Common myeloid progenitor, CD34-positive (primary cell): ENCODE data around the gene GRIK1.

Source experiments
- CTCF ChIA-PET: fragments of 350-600 bp; sonication (Branson Sonifier 250); formaldehyde crosslinking; loops from one replicate; lab custom pipeline; 2021; ENCODE audit warnings: antibody characterized with exemption; lab: Charles Lee
- POLR2A ChIA-PET: fragments of 350-600 bp; sonication (Branson Sonifier 250); formaldehyde crosslinking; loops from one replicate; lab custom pipeline; 2021; ENCODE audit warnings: antibody characterized with exemption; lab: Charles Lee
- DNase-seq, 3 donors: peaks; one replicate each; pipeline versions ENCODE4 v3.0.0 to v3.0.0-alpha.2; 2013
- H3K27ac ChIP-seq, 2 experiments: 1 replicate in 1 of 2; 2 replicates in 1 of 2; pipeline ENCODE4 v1.7.0; 2013; ENCODE audit warnings: inconsistent platforms in 2 of 2, low read length in 2 of 2, mild to moderate bottlenecking in 2 of 2, low read depth in 1 of 2, moderate library complexity in 1 of 2; ENCODE audit not compliant: severe bottlenecking in 2 of 2, insufficient read depth in 1 of 2, poor library complexity in 1 of 2
- H3K27me3 ChIP-seq, 5 experiments: replicated peaks in 2 of 5; 1 replicate in 3 of 5; 2 replicates in 2 of 5; pipeline versions ENCODE4 v1.6.1 to v1.7.0; 2013; ENCODE audit warnings: low read length in 4 of 5, mild to moderate bottlenecking in 2 of 5, moderate library complexity in 2 of 5, inconsistent platforms in 1 of 5; ENCODE audit not compliant: insufficient read depth in 5 of 5, control insufficient read depth in 4 of 5
- H3K36me3 ChIP-seq, 4 experiments: 1 replicate in 2 of 4; 2 replicates in 2 of 4; pipeline versions ENCODE4 v1.6.1 to v1.7.0; 2013; ENCODE audit warnings: low read length in 3 of 4, control low read depth in 1 of 4, mild to moderate bottlenecking in 1 of 4; ENCODE audit not compliant: control insufficient read depth in 4 of 4, insufficient read depth in 4 of 4
- H3K4me1 ChIP-seq, 4 experiments: 1 replicate in 3 of 4; 2 replicates in 1 of 4; pipeline versions ENCODE4 v1.6.1 to v1.7.1; 2013; ENCODE audit warnings: low read length in 3 of 4, mild to moderate bottlenecking in 3 of 4, control low read depth in 1 of 4, inconsistent platforms in 1 of 4, moderate library complexity in 1 of 4; ENCODE audit not compliant: control insufficient read depth in 4 of 4, insufficient read depth in 4 of 4; ENCODE audit errors: control extremely low read depth in 1 of 4
- H3K4me3 ChIP-seq, 7 experiments: 1 replicate in 4 of 7; 2 replicates in 3 of 7; pipeline versions ENCODE4 v1.5.1 to v1.7.0; 2013; ENCODE audit warnings: mild to moderate bottlenecking in 7 of 7, low read length in 6 of 7, moderate library complexity in 6 of 7, inconsistent platforms in 2 of 7, low read depth in 2 of 7, control low read depth in 1 of 7; ENCODE audit not compliant: insufficient read depth in 4 of 7, control insufficient read depth in 1 of 7; ENCODE audit errors: extremely low read depth in 1 of 7
- H3K9me3 ChIP-seq, 5 experiments: 1 replicate in 4 of 5; 2 replicates in 1 of 5; pipeline versions ENCODE4 v1.6.1 to v1.7.1; 2013; ENCODE audit warnings: low read length in 4 of 5, mild to moderate bottlenecking in 2 of 5, inconsistent platforms in 1 of 5, low read depth in 1 of 5, moderate library complexity in 1 of 5; ENCODE audit not compliant: control insufficient read depth in 4 of 5, insufficient read depth in 2 of 5; ENCODE audit errors: control extremely low read depth in 1 of 5
- whole genome bisulfite sequencing: methylation state at CpG from one replicate; pipeline ENCODE4 v1.1.5; 2013; ENCODE audit not compliant: insufficient coverage; 5-methylcytosine and 5-hydroxymethylcytosine counted together

GRIK1 gene

DNA sequence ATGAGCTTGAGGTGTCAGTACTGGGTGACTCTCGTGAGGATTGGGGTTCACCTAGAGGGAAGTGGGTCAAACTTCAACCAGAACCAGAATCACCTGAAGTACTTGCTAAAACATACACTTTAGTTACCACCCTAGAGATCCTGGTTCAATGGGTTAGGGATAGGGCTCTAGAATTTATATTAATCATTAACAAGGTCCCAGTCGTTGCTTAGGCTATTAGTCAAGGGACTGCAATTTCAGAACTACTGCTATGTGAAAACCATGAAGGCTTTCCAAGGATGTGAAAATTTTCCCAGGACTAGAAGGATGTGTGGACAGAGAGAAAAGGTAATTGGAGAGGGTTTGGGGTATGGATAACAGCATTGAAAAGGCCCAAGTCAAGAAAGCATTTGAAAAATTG is 162.6 kb downstream of the GRIK1 start:
- Histone ChIP-seq H3K4me1 (no peaks in the 10 kb centered on the region), H3K9me3 (no peaks in the 10 kb centered on the region), H3K27me3 (peaks cover 0 to 2% (median 0%) of the 10 kb centered on the region in 5 experiments), H3K36me3 (no peaks in the 10 kb centered on the region), H3K27ac (no peak overlapping the region), H3K4me3 (no peak overlapping the region)
- DNase-seq, result no peak
- ChIA-PET POLR2A (no interaction called here), CTCF (no interaction called here)
- WGBS, result no CpG with 5 or more reads among the region's 2 CpGs

GRCh38 chr21:29775462-29775861 is 164.3 kb downstream of the GRIK1 start:
- CTCF ChIA-PET, result interaction anchor here (0.6 kb wide), 1 partner anchor 55 kb away, joined by 3 read pairs; no protein-coding TSS in a partner anchor
- no peaks in the 10 kb centered on the region for H3K4me1 ChIP-seq
- no CpG with 5 or more reads among the region's 1 CpG for WGBS
- H3K36me3 ChIP-seq, result no peaks in the 10 kb centered on the region
- peak in 2 of 3 donors; percentile 3 to 4 for DNase-seq
- no peaks in the 10 kb centered on the region for H3K9me3 ChIP-seq
- POLR2A ChIA-PET, result no interaction called here
- peaks cover 0 to 2% (median 0%) of the 10 kb centered on the region in 5 experiments for H3K27me3 ChIP-seq
- H3K4me3 ChIP-seq, result no peak overlapping the region
- H3K27ac ChIP-seq, result no peak overlapping the region

GRCh38 chr21:29771491-29772066 is 168.2 kb downstream of the GRIK1 start:
- POLR2A ChIA-PET, result no interaction called here
- H3K4me1 ChIP-seq, result no peaks in the 10 kb centered on the region
- no peaks in the 10 kb centered on the region for H3K36me3 ChIP-seq
- CTCF ChIA-PET, result no interaction called here
- H3K9me3 ChIP-seq, result no peaks in the 10 kb centered on the region
- DNase-seq, result no peak
- peaks cover 0 to 2% (median 0%) of the 10 kb centered on the region in 5 experiments for H3K27me3 ChIP-seq
- H3K4me3 ChIP-seq, result no peak overlapping the region
- WGBS, result 100% methylated on average over 3 of the region's 4 CpGs
- H3K27ac ChIP-seq, result no peak overlapping the region

GRCh38 chr21:29763674-29764073 is 176.1 kb downstream of the GRIK1 start:
- WGBS, result 100% methylated on average over 3 of the region's 4 CpGs
- POLR2A ChIA-PET, result no interaction called here
- no peaks in the 10 kb centered on the region for H3K9me3 ChIP-seq
- H3K36me3 ChIP-seq, result no peaks in the 10 kb centered on the region
- H3K4me3 ChIP-seq, result no peak overlapping the region
- H3K27ac ChIP-seq, result no peak overlapping the region
- no peak for DNase-seq
- CTCF ChIA-PET, result interaction anchor here (1.1 kb wide), 1 partner anchor 265 kb away, joined by 3 read pairs; no protein-coding TSS in a partner anchor
- peaks cover 0 to 3% (median 0%) of the 10 kb centered on the region in 5 experiments for H3K27me3 ChIP-seq
- H3K4me1 ChIP-seq, result no peaks in the 10 kb centered on the region

DNA sequence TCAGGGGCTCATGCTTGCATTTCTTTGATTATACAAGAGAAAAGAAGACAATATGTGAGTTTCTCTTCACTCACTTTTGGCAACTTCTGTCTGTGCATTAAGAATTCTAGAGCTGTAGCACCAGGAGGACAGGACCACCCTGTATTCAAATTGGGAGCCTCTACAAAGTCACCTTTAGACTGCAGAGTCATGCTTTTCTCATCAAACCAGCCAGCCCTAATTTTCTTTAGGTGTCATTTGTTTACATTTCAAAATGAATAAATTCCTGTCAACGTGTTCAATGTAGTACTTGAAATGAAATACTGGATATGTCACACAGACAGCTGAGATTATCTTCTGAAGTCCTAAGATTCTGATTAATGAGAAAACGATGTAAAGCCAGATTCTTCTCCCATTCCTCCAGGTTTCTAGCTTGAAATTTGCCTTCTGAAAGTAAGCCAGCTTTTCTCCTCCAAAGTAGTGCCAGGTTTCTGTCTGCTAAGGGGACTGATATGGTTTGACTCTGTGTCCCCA is 177.2 kb downstream of the GRIK1 start:
- DNase-seq, result no peak
- Histone ChIP-seq H3K27ac (no peak overlapping the region), H3K4me3 (no peak overlapping the region), H3K36me3 (no peaks in the 10 kb centered on the region), H3K4me1 (no peaks in the 10 kb centered on the region), H3K27me3 (peaks cover 0 to 3% (median 0%) of the 10 kb centered on the region in 5 experiments), H3K9me3 (no peaks in the 10 kb centered on the region)
- POLR2A ChIA-PET, result no interaction called here
- no CpG with 5 or more reads among the region's 2 CpGs for WGBS
- CTCF ChIA-PET, result interaction anchor here (1.1 kb wide), 1 partner anchor 35 kb away, joined by 3 read pairs; no protein-coding TSS in a partner anchor

DNA sequence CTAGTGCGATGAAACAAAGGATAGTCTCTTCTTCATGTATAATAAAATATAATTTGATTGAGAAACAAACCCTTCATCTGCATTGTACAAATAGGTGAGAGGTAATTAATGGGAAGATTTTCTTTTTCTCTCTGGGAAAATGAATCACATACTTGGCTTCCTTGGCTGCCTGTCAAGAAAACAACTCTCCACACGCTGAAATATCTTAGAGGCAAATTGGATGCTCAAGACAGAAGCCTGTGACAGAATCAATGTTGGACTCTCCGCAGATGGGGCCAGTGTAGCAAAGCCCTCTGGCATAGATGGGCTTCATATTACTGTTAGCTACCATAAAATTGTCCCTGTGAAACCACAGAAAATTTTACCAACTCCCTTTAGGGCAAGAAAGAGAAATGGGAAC is 186.6 kb downstream of the GRIK1 start:
- CTCF ChIA-PET, result interaction anchor here (1.4 kb wide), 1 partner anchor 112 kb away, joined by 3 read pairs; no protein-coding TSS in a partner anchor
- POLR2A ChIA-PET, result no interaction called here
- Histone ChIP-seq H3K4me3 (no peak overlapping the region), H3K27me3 (no peaks in the 10 kb centered on the region), H3K9me3 (no peaks in the 10 kb centered on the region), H3K36me3 (no peaks in the 10 kb centered on the region), H3K27ac (no peak overlapping the region), H3K4me1 (no peaks in the 10 kb centered on the region)
- DNase-seq, result no peak
- no CpG with 5 or more reads among the region's 3 CpGs for WGBS

- ChIA-PET POLR2A (no interaction called here), CTCF (interaction anchor here (1.4 kb wide), 1 partner anchor 114 kb away, joined by 3 read pairs; no protein-coding TSS in a partner anchor)
- 92% methylated on average over 2 of the region's 7 CpGs for WGBS
Measured at GRCh38 chr21:29751473-29752185, 188.2 kb downstream of the GRIK1 start.

More at GRCh38 chr21:29751473-29752185, 188.2 kb downstream of the GRIK1 start:
- Histone ChIP-seq H3K27ac (no peak overlapping the region), H3K27me3 (no peaks in the 10 kb centered on the region), H3K36me3 (no peaks in the 10 kb centered on the region), H3K9me3 (no peaks in the 10 kb centered on the region), H3K4me3 (no peak overlapping the region), H3K4me1 (no peaks in the 10 kb centered on the region)
- DNase-seq, result no peak
